HPDE6-E6E7 (cell line): ENCODE measurements around the gene RSL24D1.
"Not testable (repeated sequence)": the region's sequence is repeated elsewhere in the genome, so short reads cannot be mapped to it uniquely, and the experiment has no call there.

Experiments
- DNase-seq: peaks from one replicate; pipeline ENCODE4 v3.0.0; 2011; ENCODE audit warnings: missing footprints; ENCODE audit errors: extremely low spot score

Gene RSL24D1

DNA sequence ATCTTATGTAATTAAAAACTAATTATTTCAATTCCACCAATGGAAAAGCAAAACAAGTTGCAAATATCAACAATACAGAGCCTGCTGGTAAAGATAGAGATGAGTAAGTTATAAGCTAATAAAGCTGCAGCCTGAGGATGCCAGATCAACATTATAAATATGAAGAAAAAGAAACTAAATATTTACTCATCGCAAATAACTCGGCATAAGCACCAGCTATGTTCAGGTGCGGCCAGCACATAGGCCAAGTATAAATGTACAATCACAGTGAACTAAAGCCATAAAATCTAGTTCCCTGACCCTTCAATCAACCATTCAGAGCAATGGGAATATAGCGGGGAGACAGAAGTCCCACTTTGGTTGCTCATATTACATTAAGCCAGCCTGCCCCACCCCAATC, 7.7 kb upstream of the RSL24D1 start:
- DNase-seq = no peak

DNA sequence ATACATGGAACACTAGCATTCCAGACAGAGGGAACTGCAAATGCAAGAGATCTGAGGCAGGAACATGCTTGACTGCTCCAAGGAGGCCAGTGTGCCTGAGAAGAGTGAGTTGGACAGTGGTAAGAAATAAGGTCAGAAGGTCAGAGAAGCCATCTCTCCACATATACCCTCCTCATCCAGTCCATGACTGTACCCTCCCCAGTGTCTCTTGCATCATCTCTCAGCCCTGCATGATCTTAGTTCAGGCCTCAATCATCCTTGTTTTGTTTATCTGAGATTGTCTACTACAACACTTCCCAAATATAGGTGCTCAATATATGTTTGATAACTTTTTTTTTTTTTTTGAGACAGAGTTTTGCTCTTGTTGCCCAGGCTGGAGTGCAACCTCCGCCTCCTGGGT, 5.5 kb upstream of the RSL24D1 start:
- no peak for DNase-seq

DNA sequence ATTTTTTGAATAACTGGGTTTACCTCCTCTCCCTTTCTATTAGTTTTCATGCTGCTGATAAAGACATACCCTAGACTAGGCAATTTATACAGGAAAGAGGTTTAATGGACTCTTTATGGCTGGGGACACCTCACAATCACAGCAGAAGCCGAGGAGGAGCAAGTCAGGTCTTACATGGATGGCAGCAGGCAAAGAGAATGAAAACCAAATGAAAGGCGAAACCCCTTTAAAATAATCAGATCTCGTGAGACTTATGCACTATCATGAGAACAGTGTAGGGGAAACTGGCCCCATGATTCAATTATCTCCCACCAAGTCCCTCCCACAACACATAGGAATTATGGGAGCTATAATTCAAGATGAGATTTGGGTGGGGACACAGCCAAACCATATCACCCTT, 2.0 kb upstream of the RSL24D1 start:
- DNase-seq = no peak

DNA sequence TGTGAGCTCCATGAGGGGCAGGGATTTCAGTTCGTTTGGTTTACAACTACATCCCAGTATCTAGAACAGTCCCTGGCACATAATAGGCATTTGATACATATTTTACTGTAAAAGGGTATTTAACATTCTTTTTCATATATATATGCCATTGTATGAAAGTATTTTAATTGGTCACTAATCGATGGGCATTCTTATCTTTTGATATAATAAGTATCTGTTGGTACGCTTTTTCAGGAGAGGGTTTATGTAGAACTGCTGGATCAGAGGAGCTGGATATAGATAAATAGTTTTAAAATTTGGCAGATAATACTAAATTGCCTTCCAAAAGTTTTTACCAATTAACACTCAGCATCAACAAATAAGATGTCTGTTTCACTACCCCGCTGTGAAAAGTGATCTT, 978 bp upstream of the RSL24D1 start:
- no peak for DNase-seq

DNA sequence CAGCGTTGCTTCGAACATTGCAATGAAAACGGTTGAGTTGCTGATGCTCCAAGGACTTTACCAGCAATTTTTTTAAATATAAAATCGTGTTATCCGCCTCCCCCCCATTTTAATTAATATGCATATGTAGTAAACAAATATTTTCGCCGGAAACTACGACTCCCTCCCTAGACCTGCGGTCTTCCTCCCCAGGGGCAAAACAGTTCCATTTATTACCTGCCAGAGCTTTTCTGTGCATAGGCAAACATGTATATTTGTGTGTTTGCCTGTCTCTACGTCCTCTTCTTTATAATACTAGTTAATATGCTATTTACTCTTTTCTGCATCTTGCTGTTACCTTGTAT, 593 bp upstream of the RSL24D1 start:
- no peak for DNase-seq

DNA sequence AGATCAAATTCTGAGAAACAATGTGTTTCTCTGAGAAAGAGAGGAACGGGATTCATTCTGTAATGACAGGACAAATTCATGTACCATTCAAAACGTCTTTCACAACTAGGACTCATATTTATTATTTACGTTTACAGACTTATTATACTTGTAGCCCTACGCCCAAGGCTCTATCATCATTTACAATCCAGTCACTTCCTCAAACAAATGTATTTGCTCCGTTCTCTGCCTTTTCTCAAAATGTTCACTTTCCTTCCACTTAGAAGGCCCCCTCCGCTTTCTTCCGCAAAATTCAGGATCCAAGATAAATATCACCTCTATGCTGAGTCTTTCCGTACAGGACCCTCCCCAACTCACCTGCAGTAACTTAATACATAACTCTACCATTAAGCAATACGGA, 745 bp downstream of the RSL24D1 start:
- no peak for DNase-seq

DNA sequence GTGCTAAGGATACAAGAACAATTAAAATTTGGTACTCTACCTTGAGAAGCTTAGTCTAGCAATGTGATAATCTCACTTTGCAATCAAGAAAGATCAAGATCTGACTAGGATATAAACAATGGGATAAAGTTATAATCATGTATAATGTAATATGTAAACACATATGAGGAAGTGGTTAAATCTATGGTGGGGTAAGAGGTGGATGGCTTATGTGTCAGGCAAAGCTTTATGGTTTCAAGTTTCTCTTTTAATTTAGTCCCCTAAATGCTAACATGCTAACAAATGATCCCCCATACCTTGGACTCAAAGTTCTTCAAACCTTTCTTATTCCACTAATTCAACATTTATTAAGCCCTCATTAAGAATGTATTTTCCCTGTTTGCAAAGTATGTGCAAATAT, 2.5 kb downstream of the RSL24D1 start:
- DNase-seq = no peak

DNA sequence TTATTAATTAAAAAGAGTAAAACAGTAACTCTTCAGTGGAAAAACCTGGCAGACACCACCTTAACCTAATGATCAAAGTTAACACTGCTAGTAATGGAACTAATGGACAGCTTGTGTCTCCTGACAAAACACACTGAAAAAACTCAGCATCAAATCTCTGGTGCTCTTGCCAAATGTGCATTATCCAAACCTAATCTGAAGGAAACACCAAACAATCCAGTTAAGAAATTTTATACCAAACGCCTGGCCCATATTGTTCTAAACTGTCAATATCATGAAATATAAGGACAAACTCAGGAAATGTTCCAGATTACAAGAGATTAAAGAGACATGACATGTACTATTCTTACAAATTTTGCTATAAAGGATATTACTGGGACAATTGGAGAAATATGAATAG, 10.4 kb downstream of the RSL24D1 start:
- no peak for DNase-seq

DNA sequence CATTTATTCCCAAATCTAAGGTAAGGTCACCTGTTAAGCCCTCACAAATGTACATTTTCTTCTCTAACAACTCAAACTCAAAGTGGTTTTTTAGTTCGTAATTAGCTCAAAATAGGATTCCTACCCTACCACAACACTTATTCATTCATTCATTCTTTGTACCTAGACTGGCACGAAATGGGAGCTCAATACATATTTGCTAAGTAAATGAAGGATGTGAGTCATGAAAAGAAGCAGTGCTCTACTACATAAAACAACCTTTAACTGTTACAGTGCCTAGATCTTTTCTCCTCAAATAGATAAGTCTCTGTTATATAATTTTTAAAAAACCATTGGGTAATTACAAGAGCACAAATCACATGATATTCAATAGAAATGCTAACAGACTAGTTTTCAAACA, 13.1 kb downstream of the RSL24D1 start:
- DNase-seq = no peak

DNA sequence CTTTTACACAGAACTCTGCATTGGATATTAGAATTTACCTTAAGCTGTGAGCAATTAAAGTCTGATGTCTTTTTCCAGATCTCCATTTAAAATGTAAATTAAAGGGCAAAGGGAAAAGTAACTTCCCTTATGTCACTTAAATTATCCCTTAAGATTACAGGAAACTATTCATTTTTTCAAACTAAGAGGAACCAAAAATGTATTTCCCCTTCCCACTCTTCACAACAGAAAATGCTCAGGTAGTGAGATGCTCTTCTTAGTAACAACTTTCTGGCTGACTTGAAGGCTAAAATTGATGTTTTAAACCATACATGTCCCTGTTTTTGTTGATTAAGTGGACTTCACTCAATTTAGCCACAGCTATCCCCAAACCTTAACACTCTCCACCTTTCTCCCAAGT, 17.6 kb downstream of the RSL24D1 start:
- no peak for DNase-seq

DNA sequence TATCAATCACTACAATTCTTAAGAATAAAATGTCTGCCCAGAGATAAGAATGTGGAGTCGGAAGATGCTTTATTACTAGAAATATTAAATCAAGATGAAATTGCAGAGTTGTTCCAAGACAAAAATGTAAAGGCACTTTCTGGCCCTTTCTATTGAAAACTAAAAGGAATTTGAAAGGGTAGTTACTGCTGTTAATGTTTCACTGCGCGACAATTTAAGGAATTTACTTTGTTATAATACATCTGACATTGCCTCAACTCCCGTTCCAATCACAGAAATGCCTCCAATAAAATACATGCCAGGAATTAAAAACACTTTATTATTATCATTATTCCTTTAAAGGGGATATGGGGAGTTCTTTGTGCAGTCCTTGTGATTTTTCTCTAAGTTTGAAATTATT, 26.4 kb downstream of the RSL24D1 start:
- no peak for DNase-seq

DNA sequence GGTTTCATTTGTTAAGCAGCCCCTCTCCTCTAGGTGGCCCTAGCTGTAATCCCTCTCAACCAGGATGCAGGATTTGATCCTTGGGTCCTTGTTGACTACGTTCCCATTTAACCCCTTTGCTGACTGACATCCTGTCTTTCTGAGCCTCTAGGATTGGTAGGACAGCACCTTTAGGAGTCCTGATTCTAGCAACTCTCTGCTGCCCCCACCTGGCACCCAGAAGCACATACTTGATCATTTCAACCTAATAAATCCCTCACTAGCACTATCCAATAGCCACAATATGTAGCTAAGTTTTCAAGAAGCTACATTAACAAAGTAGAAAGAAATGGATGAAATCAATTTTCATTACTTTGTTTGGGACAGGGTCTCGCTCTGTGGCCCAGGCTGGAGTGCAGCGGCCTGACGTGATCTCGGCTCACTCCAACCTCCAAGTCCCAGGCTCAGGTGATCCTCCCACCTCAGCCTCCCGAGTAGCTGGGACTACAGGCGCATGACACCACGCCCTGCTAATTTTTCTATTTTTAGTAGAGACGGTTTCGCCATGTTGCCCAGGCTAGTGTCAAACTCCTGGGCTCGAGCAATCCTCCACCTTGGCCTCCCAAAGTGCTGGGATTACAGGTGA, 28.3 kb downstream of the RSL24D1 start:
- peak; percentile 63 for DNase-seq

DNA sequence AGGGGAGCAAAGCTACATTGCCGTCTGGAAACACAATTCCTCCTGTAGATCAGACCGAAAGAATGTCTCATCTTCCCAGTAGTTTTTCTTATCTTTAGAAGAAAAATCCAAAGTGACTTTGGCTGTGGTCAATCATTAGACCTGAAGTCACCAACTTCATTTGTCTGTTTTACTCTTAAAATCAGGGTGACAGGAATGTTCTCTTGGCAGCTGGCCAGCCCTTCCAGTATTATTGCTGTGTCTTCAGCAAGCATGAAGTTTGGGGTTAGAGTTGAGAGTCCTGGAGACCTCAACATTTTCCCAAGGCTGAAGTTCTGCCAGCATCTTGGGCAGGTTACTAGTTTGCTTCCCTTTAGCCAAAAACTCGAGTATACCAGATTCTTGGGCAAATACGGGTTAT, 32.5 kb downstream of the RSL24D1 start:
- no peak for DNase-seq

DNA sequence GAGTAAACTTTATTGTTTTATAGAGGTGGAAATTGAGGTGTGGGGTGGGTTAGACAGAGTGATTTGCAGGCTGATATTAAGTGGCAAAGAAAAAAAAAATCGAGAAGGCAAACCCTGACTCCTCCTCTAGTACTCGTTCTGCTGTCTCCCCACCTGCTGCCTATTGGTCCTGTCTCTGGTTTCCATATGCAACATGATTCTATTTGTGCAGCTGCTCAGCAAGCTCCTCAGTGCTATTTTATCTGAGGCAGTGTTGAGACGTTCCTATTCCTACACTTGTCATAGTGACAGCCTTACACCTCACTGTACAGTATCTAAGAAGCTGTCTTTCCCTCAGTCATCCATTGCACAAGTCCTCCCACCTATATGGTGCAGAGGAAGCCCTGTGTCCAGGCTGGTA, 45.1 kb downstream of the RSL24D1 start:
- no peak for DNase-seq

DNA sequence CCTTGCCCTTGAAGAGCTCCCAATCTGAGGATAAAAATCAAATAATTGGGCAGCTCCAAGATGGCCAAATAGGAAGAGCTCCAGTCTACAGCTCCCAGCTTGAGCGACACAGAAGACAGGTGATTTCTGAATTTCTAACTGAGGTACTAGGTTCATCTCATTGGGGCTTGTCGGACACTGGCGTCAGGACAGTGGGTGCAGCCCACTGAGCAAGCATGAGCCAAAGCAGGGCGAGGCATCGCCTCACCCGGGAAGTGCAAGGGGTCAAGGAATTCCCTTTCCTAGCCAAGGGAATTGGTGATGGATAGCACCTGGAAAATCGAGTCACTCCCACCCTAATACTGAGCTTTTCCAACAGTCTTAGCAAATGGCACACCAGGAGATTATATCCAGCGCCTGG, 53.6 kb downstream of the RSL24D1 start:
- not testable (repeated sequence) for DNase-seq

DNA sequence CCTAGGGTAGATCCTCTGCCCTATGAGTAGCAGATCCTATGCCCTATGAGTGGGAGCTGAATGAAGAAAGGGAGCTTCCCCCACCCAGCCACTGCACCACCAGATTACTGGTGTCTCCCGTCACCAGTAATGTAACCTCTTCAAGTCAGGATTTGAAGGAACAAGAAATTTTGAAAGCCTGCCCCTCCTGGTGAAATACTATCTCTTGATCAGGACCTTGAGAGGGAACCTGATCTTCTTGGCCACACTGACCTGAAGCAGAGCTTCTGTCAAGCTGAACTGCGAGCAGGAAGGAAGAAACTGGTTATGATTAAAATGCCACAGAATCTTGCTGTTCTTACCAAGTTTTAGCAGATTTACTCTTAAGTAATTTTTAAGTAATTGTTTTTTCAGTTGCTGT, 62.8 kb downstream of the RSL24D1 start:
- no peak for DNase-seq

DNA sequence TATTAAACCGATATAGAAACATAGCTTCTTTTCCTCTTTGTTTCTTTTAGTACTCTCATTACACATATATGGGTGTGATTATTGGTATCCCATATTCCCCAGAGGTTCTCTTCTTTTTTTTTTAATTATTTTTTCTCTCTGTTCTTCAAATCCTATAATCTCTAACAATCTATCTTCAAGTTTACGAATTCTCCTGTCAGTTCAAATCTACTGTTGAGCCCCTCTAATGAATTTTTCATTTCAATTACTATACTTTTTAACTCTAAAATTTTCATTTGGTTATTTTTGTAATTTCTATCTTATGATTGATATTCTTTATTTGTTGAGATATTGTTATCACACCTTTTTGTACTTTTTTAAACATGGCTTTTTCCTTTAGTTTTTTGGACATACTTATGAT, 64.1 kb downstream of the RSL24D1 start:
- no peak for DNase-seq
